ENCODE results near the gene B4GALNT1. TPM values are rescaled to one million over a fixed set of nuclear protein-coding genes. Genes with fewer than 3 reads are reported as not detected.
A peak's percentile ranks its signal among the peaks of the same experiment; 100 is the strongest.

The B4GALNT1 gene
- total and polyA plus RNA-seq, 2 of the 13 experiments (the other 11 are each of a cell fraction or from before 2014, with no cell fraction given) = 4.5 to 5.4 TPM

- no peak for TF ChIP-seq ZNF546 (CRISPR knock-in tag; conservative IDR thresholded peaks at IDR 0.05)
- no peak for TF ChIP-seq ZNF317 (CRISPR knock-in tag; IDR thresholded peaks at IDR 0.05)
- no peak for TF ChIP-seq RNF2 (conservative IDR thresholded peaks at IDR 0.05; ENCODE audit: low read depth)
- no peak for TF ChIP-seq IKZF5 (CRISPR knock-in tag; IDR thresholded peaks at IDR 0.05)
- TF ChIP-seq ATF2 (CRISPR knock-in tag; IDR thresholded peaks at IDR 0.05) = peak; percentile 45
- TF ChIP-seq ZNF362 (CRISPR knock-in tag; IDR thresholded peaks at IDR 0.05; ENCODE audit: borderline replicate concordance) = peak; percentile 72; the same call in 1 of the 2 replicates
- TF ChIP-seq, protein P1, sequence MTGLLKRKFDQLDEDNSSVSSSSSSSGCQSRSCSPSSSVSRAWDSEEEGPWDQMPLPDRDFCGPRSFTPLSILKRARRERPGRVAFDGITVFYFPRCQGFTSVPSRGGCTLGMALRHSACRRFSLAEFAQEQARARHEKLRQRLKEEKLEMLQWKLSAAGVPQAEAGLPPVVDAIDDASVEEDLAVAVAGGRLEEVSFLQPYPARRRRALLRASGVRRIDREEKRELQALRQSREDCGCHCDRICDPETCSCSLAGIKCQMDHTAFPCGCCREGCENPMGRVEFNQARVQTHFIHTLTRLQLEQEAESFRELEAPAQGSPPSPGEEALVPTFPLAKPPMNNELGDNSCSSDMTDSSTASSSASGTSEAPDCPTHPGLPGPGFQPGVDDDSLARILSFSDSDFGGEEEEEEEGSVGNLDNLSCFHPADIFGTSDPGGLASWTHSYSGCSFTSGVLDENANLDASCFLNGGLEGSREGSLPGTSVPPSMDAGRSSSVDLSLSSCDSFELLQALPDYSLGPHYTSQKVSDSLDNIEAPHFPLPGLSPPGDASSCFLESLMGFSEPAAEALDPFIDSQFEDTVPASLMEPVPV (CRISPR knock-in tag; IDR thresholded peaks at IDR 0.05) = 0 out of 2 replicates have a peak, but pooled peaks have one; percentile 33
- TF ChIP-seq, protein P2, sequence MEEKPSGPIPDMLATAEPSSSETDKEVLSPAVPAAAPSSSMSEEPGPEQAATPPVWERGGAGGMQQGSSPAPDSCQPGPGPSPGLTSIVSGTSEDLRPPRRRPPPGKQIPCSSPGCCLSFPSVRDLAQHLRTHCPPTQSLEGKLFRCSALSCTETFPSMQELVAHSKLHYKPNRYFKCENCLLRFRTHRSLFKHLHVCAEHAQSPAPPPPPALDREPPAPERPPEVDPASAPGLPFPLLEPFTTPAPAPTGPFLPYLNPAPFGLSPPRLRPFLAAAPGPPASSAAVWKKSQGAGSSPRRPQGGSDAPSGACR (CRISPR knock-in tag; IDR thresholded peaks at IDR 0.05) = peak; percentile 27; the same call in 1 of the 2 replicates
- peak; percentile 55; the same call in 1 of the 2 replicates for TF ChIP-seq MAFF (IDR thresholded peaks at IDR 0.05; ENCODE audit: low read depth, low read length)
- TF ChIP-seq TOPORS (CRISPR knock-in tag; IDR thresholded peaks at IDR 0.05) = no peak
- no peak for TF ChIP-seq TBX3 (IDR thresholded peaks at IDR 0.05; ENCODE audit: borderline replicate concordance)
- no peak for TF ChIP-seq NFKB2 (CRISPR knock-in tag; IDR thresholded peaks at IDR 0.05; ENCODE audit: borderline replicate concordance)
- no peak for TF ChIP-seq ZNF335 (CRISPR knock-in tag; IDR thresholded peaks at IDR 0.05)
- no peak for TF ChIP-seq NFATC3 (CRISPR knock-in tag; IDR thresholded peaks at IDR 0.05)
- TF ChIP-seq, protein P3, sequence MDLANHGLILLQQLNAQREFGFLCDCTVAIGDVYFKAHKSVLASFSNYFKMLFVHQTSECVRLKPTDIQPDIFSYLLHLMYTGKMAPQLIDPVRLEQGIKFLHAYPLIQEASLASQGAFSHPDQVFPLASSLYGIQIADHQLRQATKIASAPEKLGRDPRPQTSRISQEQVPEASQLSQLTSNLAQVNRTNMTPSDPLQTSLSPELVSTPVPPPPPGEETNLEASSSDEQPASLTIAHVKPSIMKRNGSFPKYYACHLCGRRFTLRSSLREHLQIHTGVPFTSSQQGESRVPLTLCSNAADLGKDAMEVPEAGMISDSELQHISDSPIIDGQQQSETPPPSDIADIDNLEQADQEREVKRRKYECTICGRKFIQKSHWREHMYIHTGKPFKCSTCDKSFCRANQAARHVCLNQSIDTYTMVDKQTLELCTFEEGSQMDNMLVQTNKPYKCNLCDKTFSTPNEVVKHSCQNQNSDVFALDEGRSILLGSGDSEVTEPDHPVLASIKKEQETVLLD (CRISPR knock-in tag; IDR thresholded peaks at IDR 0.05; ENCODE audit: low read depth) = no peak
- no peak for TF ChIP-seq SRSF4 (IDR thresholded peaks at IDR 0.05; ENCODE audit: low read depth, low read length, poor library complexity, severe bottlenecking)
- 0 out of 2 replicates have a peak, but pooled peaks have one; percentile 18 for TF ChIP-seq ZNF460 (CRISPR knock-in tag; IDR thresholded peaks at IDR 0.05; ENCODE audit: borderline replicate concordance)
- no peak for TF ChIP-seq ZNF383 (CRISPR knock-in tag; IDR thresholded peaks at IDR 0.05; ENCODE audit: borderline replicate concordance)
- 0 out of 2 replicates have a peak, but pooled peaks have one; percentile 11 for TF ChIP-seq TAF1 (CRISPR knock-in tag; IDR thresholded peaks at IDR 0.05)
- no peak for TF ChIP-seq PRPF4 (IDR thresholded peaks at IDR 0.05; ENCODE audit: low read depth, low read length, poor library complexity, severe bottlenecking)
- 0 out of 2 replicates have a peak, but pooled peaks have one; percentile 11 for TF ChIP-seq ZNF510 (CRISPR knock-in tag; IDR thresholded peaks at IDR 0.05; ENCODE audit: low read depth)
These were observed 53.1 kb downstream of the B4GALNT1 start (continued) for GRCh38 chr12:57579677-57580465.
